ENCODE results near the gene MFSD6.

DNA sequence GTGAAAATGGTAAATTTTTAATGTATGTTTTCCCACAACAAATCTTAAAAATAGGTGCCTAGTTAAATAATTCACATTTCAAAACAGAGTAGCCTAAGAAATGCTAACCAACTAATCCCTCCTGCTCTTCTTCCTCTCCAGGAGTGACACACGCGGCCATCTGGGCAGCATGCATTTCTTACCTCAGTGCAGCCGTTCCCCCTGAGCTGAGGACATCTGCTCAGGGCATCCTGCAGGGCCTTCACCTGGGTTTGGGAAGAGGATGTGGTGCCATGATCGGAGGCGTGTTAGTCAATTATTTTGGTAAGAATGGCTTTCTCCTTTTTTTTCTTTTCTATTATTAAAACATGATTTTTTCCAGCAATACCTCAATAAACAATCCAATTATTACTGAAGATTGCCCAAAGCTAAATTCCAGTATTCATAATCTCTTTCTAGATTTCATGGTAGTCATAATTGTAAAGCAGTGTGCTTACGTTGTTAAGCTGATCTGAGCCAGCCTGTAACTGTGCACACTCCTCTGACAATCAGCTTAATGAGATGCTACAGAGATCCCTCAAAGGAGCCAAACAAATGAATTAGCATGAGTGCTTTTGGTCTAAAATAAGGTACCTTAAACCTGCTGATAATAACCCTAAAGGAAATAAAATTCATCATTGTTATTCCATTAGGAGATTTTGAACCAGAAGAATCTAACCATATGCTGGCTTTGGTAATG, 80.5 kb downstream of the MFSD6 start:
- TF ChIP-seq CTCF (IDR thresholded peaks at IDR 0.05) (no peak), POLR2A (IDR thresholded peaks at IDR 0.05) (no peak)

Data from Peyer's patch (tissue), 4 donors.